ENCODE data around the gene MYOCD.

MYOCD gene

DNA sequence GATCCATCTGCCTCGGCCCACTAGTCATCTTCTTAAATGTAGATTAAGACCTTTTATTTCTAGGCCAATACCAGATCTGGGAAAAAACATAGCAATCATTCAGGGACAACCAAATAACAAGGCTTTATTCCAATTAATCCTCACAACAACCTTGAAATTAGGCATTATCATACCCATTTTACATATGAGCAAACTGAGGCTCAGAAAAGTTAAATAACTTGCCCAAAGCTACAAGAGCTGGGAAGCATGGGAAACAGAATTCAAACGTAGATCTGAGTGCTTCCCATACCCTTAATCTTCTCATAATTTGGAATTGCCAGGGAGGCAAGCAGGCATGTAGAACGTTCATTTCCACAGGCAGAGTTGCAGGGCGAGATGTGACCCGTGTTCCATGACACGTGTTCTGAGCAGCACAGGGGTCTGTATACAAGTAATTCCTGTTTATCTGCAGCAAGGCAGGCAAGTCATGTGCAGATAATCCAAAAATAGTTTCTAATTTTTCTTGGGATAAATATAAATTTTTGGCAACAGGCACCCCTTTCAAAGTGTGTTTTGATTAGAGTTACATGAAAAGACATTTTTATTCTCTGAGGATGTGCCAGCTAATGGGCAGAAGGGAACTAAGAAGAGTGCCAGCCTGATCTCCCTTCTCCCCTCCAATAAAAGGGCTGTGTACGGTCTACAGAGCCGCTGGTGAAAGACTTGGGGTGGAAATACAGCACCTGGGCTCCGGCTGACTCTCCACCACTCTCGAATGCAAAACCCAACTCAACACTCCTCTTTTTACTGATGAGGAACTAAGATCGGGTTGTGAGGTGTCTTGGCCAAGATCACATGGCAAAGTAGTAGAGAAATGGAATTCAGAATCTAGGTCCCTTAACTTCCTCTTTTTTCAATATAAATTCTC, 27.7 kb upstream of the MYOCD start:
- Histone ChIP-seq H3K27ac (no peak overlapping the region), H3K36me3 (no peaks in the 10 kb centered on the region), H3K27me3 (ENCODE audit: insufficient read depth, low read depth, severe bottlenecking) (no peaks in the 10 kb centered on the region), H3K4me3 (ENCODE audit: low read depth, low read length) (no peak overlapping the region), H3K9me3 (ENCODE audit: severe bottlenecking) (peaks cover 2% of the 10 kb centered on the region)
- TF ChIP-seq CTCF (IDR thresholded peaks at IDR 0.05; ENCODE audit: low read depth, low read length) = no peak
- no peak for DNase-seq

GRCh38 chr17:12640364-12640763, 25.3 kb upstream of the MYOCD start:
- no peak for DNase-seq
- Histone ChIP-seq H3K27ac (no peak overlapping the region), H3K36me3 (no peaks in the 10 kb centered on the region), H3K9me3 (ENCODE audit: severe bottlenecking) (peaks cover 2% of the 10 kb centered on the region), H3K27me3 (ENCODE audit: insufficient read depth, low read depth, severe bottlenecking) (no peaks in the 10 kb centered on the region), H3K4me3 (ENCODE audit: low read depth, low read length) (no peak overlapping the region)
- no peak for TF ChIP-seq CTCF (IDR thresholded peaks at IDR 0.05; ENCODE audit: low read depth, low read length)

GRCh38 chr17:12641084-12641483, 24.6 kb upstream of the MYOCD start:
- Histone ChIP-seq H3K27ac (no peak overlapping the region), H3K36me3 (no peaks in the 10 kb centered on the region), H3K27me3 (ENCODE audit: insufficient read depth, low read depth, severe bottlenecking) (no peaks in the 10 kb centered on the region), H3K9me3 (ENCODE audit: severe bottlenecking) (peaks cover 2% of the 10 kb centered on the region), H3K4me3 (ENCODE audit: low read depth, low read length) (no peak overlapping the region)
- DNase-seq = no peak
- TF ChIP-seq CTCF (IDR thresholded peaks at IDR 0.05; ENCODE audit: low read depth, low read length) = no peak

DNA sequence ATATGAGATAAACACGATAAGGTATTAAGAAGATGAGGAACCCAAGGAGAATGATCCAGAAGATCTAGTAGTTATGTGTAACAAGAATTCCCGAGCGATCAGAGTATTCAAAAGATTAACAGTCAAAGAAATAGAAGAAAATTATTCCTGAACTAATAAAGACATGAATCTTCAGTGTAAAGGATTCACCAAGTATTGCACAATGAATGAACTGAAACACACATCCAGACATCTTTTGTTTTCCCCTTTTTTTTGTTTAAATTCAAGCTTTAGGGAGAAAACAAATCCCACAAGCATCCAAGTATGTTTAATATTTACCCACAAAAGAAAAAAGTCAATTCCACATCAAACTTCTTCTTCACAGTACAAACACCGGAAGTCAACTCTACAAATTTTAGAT, 23.7 kb upstream of the MYOCD start:
- Histone ChIP-seq H3K36me3 (no peaks in the 10 kb centered on the region), H3K27ac (no peak overlapping the region), H3K9me3 (ENCODE audit: severe bottlenecking) (no peaks in the 10 kb centered on the region), H3K4me3 (ENCODE audit: low read depth, low read length) (no peak overlapping the region), H3K27me3 (ENCODE audit: insufficient read depth, low read depth, severe bottlenecking) (no peaks in the 10 kb centered on the region)
- TF ChIP-seq CTCF (IDR thresholded peaks at IDR 0.05; ENCODE audit: low read depth, low read length) = no peak
- no peak for DNase-seq

DNA sequence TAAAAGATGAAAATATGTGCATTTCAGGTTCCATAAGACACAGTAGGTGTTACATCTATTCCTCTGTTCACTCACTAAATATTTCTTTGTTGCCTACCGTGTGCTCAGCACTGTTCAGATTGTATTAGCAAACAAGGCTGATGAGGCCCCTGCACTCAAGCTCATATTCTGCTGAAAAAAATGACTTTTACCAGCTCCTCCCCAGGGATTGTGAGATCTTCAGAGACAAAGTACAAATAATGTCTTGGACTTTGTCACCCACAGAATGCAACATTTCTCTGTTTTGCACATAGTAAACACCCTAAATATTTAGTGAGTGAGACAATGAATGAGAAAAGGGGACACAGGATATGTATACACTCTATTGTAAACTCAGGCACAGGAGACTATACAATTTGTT, 21.9 kb upstream of the MYOCD start:
- no peak for TF ChIP-seq CTCF (IDR thresholded peaks at IDR 0.05; ENCODE audit: low read depth, low read length)
- Histone ChIP-seq H3K36me3 (no peaks in the 10 kb centered on the region), H3K9me3 (ENCODE audit: severe bottlenecking) (no peaks in the 10 kb centered on the region), H3K27ac (no peak overlapping the region), H3K4me3 (ENCODE audit: low read depth, low read length) (no peak overlapping the region), H3K27me3 (ENCODE audit: insufficient read depth, low read depth, severe bottlenecking) (no peaks in the 10 kb centered on the region)
- no peak for DNase-seq

GRCh38 chr17:12644623-12645022, 21.1 kb upstream of the MYOCD start:
- no peak for TF ChIP-seq CTCF (IDR thresholded peaks at IDR 0.05; ENCODE audit: low read depth, low read length)

More at GRCh38 chr17:12644623-12645022, 21.1 kb upstream of the MYOCD start:
- Histone ChIP-seq H3K4me3 (ENCODE audit: low read depth, low read length) (no peak overlapping the region), H3K27me3 (ENCODE audit: insufficient read depth, low read depth, severe bottlenecking) (no peaks in the 10 kb centered on the region), H3K9me3 (ENCODE audit: severe bottlenecking) (no peaks in the 10 kb centered on the region), H3K36me3 (no peaks in the 10 kb centered on the region), H3K27ac (no peak overlapping the region)
- no peak for DNase-seq

Measured in WERI-Rb-1 (cell line).